WTC11 (cell line): ENCODE data around the gene PMF1. TPM values are rescaled to one million over a fixed set of nuclear protein-coding genes. Genes with fewer than 3 reads are reported as not detected.

ENCODE experiments used
- ATAC-seq: fragments of 200-7000 bp; cut with Tn5 transposase; 2 replicates; pipeline ENCODE4 v1.10.0; 2021; ENCODE audit warnings: mild to moderate bottlenecking, moderate library complexity
- CTCF ChIA-PET: fragments of 300-600 bp; sonication (Branson Sonifier 250); formaldehyde crosslinking; loops from one replicate; lab custom pipeline; 2021; ENCODE audit warnings: antibody characterized with exemption; lab: Charles Lee
- POLR2A ChIA-PET: fragments of 350-600 bp; sonication (Branson Sonifier 250); formaldehyde crosslinking; loops from one replicate; lab custom pipeline; 2021; ENCODE audit warnings: antibody characterized with exemption; lab: Charles Lee
- DNase-seq: peaks from one replicate; pipeline ENCODE4 v3.0.0; 2021; ENCODE audit warnings: low spot score
- H3K27ac Mint-ChIP-seq: 2 replicates; pipeline ENCODE4 v1.8.0; 2021; ENCODE audit warnings: mixed read lengths
- H3K27me3 Mint-ChIP-seq: 2 replicates; pipeline ENCODE4 v1.8.0; 2021; ENCODE audit warnings: low read depth, mild to moderate bottlenecking, moderate library complexity, mixed read lengths
- H3K36me3 Mint-ChIP-seq: 2 replicates; pipeline ENCODE4 v1.8.0; 2021; ENCODE audit warnings: mixed read lengths
- H3K4me1 Mint-ChIP-seq: 2 replicates; pipeline ENCODE4 v1.8.0; 2022; ENCODE audit warnings: mixed read lengths
- H3K4me3 Mint-ChIP-seq: 2 replicates; pipeline ENCODE4 v1.8.0; 2021; ENCODE audit warnings: mild to moderate bottlenecking, moderate library complexity, mixed read lengths
- H3K9me3 Mint-ChIP-seq: 2 replicates; pipeline ENCODE4 v1.8.0; 2021; ENCODE audit warnings: mixed read lengths
- AR ChIP-seq: fragments of 250-450 bp; sonication (Bioruptor Pico); IDR thresholded peaks from 2 replicates; pipeline ENCODE4 v1.9.0; 2021; ENCODE audit warnings: mild to moderate bottlenecking
- CBFB ChIP-seq: sonication (generic); formaldehyde crosslinking; IDR thresholded peaks from 2 replicates; pipeline ENCODE4 v1.8.1; 2022; ENCODE audit warnings: mild to moderate bottlenecking, low read depth, missing genetic modification reagents
- CREM ChIP-seq: sonication (generic); formaldehyde crosslinking; IDR thresholded peaks from 2 replicates; pipeline ENCODE4 v1.8.1; 2022; ENCODE audit warnings: mild to moderate bottlenecking, missing genetic modification reagents, moderate library complexity
- EMX1 ChIP-seq: fragments of 250-450 bp; sonication (Bioruptor Pico); IDR thresholded peaks from 2 replicates; pipeline ENCODE4 v1.8.0; 2021; ENCODE audit warnings: mild to moderate bottlenecking
- ETV6 ChIP-seq: sonication (generic); formaldehyde crosslinking; IDR thresholded peaks from 2 replicates; pipeline ENCODE4 v1.8.1; 2022; ENCODE audit warnings: mild to moderate bottlenecking, missing genetic modification reagents
- HMGA2 ChIP-seq: fragments of 250-450 bp; sonication (Bioruptor Pico); IDR thresholded peaks from 2 replicates; pipeline ENCODE4 v1.4.0; 2021; ENCODE audit warnings: mild to moderate bottlenecking, moderate library complexity
- MAX ChIP-seq: sonication (generic); formaldehyde crosslinking; IDR thresholded peaks from 2 replicates; pipeline ENCODE4 v1.8.0; 2022; ENCODE audit warnings: mild to moderate bottlenecking, missing genetic modification reagents
- NR1H2 ChIP-seq: sonication (generic); formaldehyde crosslinking; IDR thresholded peaks from 2 replicates; pipeline ENCODE4 v1.9.0; 2021; ENCODE audit warnings: mild to moderate bottlenecking, moderate library complexity, missing genetic modification reagents
- NR3C1 ChIP-seq: sonication (generic); formaldehyde crosslinking; conservative IDR thresholded peaks from 2 replicates; pipeline ENCODE4 v1.8.1; 2023; ENCODE audit warnings: low read depth, mild to moderate bottlenecking, missing genetic modification reagents
- PRDM15 ChIP-seq: sonication (generic); formaldehyde crosslinking; IDR thresholded peaks from 2 replicates; pipeline ENCODE4 v1.8.0; 2022; ENCODE audit warnings: missing genetic modification reagents
- SMAD4 ChIP-seq: sonication (generic); formaldehyde crosslinking; IDR thresholded peaks from 2 replicates; pipeline ENCODE4 v1.8.0; 2022; ENCODE audit warnings: mild to moderate bottlenecking, missing genetic modification reagents
- STAT6 ChIP-seq: sonication (generic); formaldehyde crosslinking; conservative IDR thresholded peaks from 2 replicates; pipeline ENCODE4 v1.8.1; 2023; ENCODE audit warnings: mild to moderate bottlenecking, low read depth, missing genetic modification reagents, moderate library complexity
- ZNF423 ChIP-seq: fragments of 250-450 bp; sonication (Bioruptor Pico); IDR thresholded peaks from 2 replicates; pipeline ENCODE4 v2.1.2; 2022; ENCODE audit warnings: mild to moderate bottlenecking, moderate library complexity
- ZNF532 ChIP-seq: fragments of 250-450 bp; sonication (Bioruptor Pico); IDR thresholded peaks from 2 replicates; pipeline ENCODE4 v1.9.0; 2021; ENCODE audit warnings: mild to moderate bottlenecking, borderline replicate concordance
- total RNA-seq: library from RNA; stranded (reverse); gene quantifications from 3 replicates; pipeline ENCODE4 v1.2.3, GENCODE V29; 2021

PMF1 gene
- total RNA-seq, 1 experiment from 2014 or later, result 129 TPM

- TF ChIP-seq ETV6 (CRISPR knock-in tag) (no peak), STAT6 (CRISPR knock-in tag) (no peak)
Measured at GRCh38 chr1:156281281-156281680, 68.5 kb downstream of the PMF1 start (continued).

- Mint-ChIP-seq H3K27me3 (no peaks in the 10 kb centered on the region), H3K9me3 (no peaks in the 10 kb centered on the region), H3K36me3 (peaks cover 20% of the 10 kb centered on the region), H3K4me3 (peak overlapping the region; percentile 97), H3K4me1 (peaks cover 24% of the 10 kb centered on the region)
- ChIA-PET CTCF (interaction anchor here (0.7 to 2.4 kb wide), 19 partner anchors 12 to 185 kb away, joined by 3 to 18 read pairs (median 5); partner anchors contain the start of genes CCT3, PMF1, SLC25A44 and TSACC), POLR2A (interaction anchor here (0.5 to 2.0 kb wide), 9 partner anchors 9 to 219 kb away, joined by 3 to 10 read pairs (median 5); partner anchors contain the start of genes CCT3 and TSACC)
- ATAC-seq, result peak; percentile 19; the same call in 1 of the 2 replicates
- DNase-seq, result no peak
- TF ChIP-seq PRDM15 (CRISPR knock-in tag) (peak; percentile 95), AR (CRISPR knock-in tag) (no peak)
- TF ChIP-seq, all 79 proteins: peak for 1
- peak overlapping the region; percentile 95 for H3K27ac Mint-ChIP-seq
Measured at GRCh38 chr1:156281693-156282478, 69.1 kb downstream of the PMF1 start.

- DNase-seq (peak; percentile 97), ATAC-seq (peak; percentile 94)
- Mint-ChIP-seq H3K27me3 (no peaks in the 10 kb centered on the region), H3K4me1 (peaks cover 24% of the 10 kb centered on the region), H3K4me3 (peak within 1 kb of the TSS; percentile 97), H3K27ac (peak within 1 kb of the TSS; percentile 97), H3K36me3 (peaks cover 13% of the 10 kb centered on the region), H3K9me3 (no peaks in the 10 kb centered on the region)
- CTCF ChIA-PET, result interaction anchor here (0.7 to 2.4 kb wide), 26 partner anchors 11 to 345 kb away, joined by 3 to 18 read pairs (median 5); partner anchors contain the start of genes CCT3, PMF1, SLC25A44 and TSACC
- POLR2A ChIA-PET, result interaction anchor here (0.5 to 2.0 kb wide), 13 partner anchors 10 to 1989 kb away, joined by 3 to 10 read pairs (median 4); partner anchors contain the start of genes CCT3, PMF1 and TSACC
- TF ChIP-seq ZNF423, result no peak
- TF ChIP-seq CBFB (CRISPR knock-in tag), result peak; percentile 88; the same call in 1 of the 2 replicates
- no peak for TF ChIP-seq EMX1 (CRISPR knock-in tag)
- TF ChIP-seq ZNF532 (CRISPR knock-in tag), result no peak
- TF ChIP-seq NR1H2 (CRISPR knock-in tag), result no peak
- peak; percentile 55; the same call in 1 of the 2 replicates for TF ChIP-seq MAX (CRISPR knock-in tag)
- no peak for TF ChIP-seq HMGA2 (CRISPR knock-in tag)
- TF ChIP-seq SMAD4 (CRISPR knock-in tag), result no peak
- no peak for TF ChIP-seq NR3C1 (CRISPR knock-in tag)
- peak; percentile 58; the same call in 1 of the 2 replicates for TF ChIP-seq CREM (CRISPR knock-in tag)
Measured at GRCh38 chr1:156282479-156283222, 69.8 kb downstream of the PMF1 start, which contains the start of gene SMG5. Gene SMG5 (minus strand): TSS chr1:156282825. CDS start chr1:156282680, 145 bp downstream.
